ENCODE results near the gene SPRED1.

SPRED1 gene

DNA sequence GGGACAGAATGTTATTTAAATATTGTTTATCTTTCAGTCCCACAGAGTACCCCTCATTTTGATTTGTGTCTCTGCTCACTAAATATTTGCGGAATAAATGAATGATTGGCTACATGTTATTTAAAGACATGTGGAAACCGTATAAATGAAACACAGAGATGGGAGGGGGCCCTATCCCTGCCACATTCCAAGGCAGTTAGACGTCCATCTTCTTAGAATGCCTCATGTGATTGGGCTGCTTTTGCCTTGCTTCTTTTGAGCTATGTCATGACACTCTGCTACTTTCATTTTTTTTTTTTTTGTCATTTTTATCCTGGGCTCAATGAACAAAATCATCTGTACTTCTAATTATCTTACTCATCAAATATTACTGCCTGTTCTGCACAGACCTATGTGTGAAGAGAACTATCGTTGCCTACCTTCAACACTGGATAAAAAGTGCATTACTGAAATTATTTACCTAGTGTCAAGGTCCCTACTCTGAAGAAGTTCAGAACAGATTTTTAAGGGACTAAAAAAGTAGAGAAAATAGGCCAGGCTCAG is 117.4 kb downstream of the SPRED1 start:
- no peak for DNase-seq

DNA sequence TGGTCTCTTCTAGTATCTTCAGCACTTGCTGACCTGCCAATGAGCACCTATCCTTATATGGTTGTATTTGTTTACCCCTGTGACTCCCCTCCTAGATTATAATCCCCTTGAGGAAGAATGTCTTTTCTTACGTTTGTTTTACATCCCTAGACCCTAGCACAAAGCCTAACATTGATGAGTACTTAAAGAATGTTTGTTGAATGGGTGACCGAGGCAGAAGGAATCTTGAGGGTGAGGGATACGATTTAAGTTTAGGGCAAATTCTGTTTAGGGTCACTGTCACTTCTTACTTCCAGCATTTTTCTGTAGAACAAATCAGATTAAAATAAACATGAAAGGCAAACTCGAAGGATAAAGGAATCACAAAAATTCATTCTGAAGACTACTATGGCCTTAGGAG is 120.4 kb downstream of the SPRED1 start:
- no peak for DNase-seq

DNA sequence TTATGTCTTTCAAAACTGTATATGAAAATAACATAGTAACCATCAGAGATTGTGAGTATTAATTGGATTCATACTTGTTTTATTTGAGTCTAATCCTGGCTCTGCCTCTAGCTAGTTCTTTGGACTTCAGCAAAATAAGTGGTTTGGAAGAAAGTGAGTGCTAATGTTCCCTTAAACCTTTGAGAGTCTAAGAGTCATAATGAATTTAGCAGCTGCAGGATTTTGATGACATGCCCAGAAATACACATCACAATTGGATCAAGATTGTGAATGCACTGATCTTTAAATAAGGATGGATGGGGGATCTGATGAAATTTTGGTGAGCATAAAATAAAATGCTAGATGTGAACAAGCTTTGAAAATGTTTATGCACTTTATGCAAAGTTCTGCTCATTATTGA is 121.4 kb downstream of the SPRED1 start:
- no peak for DNase-seq

DNA sequence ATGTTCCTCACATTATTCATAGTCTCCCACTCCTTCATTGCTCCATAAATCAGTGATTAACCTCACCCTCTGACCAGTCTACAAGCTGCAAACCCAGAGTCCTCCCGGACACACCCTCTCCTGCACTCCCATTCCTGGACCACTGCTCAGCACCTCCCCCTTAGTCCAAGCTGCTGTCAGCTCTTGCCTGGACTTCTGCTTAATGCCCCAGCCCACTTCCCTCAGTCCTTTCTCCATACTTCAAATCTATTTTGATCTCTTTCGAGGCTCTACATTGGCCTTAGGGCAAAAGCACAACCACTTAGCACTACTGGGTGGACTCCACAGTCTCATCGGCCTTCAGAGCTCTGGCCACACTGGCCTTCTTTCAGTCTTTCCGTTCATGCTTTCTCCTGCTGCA is 121.9 kb downstream of the SPRED1 start:
- no peak for DNase-seq

DNA sequence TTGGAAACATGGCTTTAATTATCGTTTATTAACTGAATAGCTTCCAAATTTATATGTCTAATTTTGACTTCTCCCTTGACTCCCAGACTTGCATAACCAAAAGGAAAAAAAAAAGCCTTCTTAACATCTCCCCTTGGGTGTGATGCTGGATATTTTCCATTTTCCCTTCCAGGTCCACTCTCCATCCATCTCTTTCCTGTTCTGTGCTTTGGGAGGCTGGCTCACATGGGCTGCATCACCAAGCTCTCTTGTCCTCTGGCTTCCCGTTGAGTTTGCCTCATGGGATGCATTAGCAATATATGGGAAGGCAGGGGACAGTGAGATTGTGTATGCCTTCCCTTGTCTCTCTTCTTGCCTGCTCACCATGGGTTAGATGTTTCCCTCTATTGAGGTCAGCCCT is 123.4 kb downstream of the SPRED1 start:
- DNase-seq, result no peak

DNA sequence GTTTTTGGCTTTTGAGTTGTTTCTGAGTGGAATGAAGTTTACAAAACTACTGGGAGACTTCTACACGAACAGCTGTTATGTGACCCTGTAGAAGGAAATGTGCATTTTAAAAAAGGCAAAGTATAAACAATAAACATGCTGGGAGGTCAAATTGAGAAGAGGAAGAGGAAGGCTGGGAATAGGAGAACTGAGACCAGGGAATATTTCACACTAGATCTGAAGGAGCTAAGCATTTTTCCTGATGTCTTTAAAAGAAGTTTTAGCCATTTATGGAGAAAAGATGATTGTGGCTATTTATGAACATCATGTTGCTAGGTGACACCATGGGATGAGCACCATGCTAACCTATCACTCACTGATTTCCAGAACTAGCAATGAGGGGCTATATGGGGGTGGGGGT is 125.0 kb downstream of the SPRED1 start:
- DNase-seq, result no peak

DNA sequence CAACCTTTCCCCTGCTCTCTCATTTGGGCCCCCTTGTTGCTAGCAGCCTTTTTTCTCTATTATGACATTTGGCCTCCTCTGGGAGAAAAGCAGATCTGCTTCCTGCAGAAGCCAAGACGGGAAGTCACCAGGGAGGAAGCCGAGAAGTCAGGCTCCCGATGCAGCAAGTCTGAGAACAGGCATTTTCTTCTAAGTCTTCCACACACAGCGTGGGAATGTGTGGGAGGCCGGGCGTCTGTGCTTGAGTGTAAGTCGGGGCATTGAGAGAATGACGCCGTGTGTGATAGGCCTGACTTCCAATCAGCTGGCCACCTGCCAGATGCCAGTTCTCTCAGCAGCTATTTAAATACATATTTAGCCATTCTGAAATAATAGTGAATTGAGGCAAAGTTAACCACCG is 125.5 kb downstream of the SPRED1 start:
- DNase-seq, result no peak

DNA sequence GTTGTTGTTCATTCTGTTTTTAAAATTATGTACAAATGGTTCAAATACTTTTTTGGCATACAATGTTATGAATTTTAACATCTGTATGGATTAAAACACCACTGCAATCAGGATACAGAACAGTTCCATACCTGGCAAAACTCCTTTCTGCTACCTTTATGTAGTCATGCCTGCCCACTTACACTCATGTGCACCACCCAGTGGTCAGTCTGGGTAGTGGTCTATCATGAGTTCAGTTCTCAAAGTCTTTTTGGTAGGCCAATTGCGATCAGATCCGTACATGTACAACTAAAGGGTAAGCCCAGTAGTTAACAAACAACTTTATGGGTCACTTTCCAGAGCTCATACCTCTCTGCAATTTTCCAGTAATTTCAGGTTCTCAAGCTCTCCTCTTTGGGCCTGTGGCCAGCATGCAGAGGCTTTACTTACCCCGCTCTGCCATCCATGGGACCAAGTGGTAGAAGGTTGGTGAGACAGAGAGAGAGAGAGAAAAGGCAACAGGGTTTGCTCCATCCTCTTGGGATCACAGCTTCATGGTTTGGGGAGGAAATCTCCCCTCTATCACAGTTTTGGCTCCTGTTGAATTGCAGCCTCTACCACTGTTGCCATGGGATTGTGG is 137.4 kb downstream of the SPRED1 start:
- peak; percentile 25 for DNase-seq

DNA sequence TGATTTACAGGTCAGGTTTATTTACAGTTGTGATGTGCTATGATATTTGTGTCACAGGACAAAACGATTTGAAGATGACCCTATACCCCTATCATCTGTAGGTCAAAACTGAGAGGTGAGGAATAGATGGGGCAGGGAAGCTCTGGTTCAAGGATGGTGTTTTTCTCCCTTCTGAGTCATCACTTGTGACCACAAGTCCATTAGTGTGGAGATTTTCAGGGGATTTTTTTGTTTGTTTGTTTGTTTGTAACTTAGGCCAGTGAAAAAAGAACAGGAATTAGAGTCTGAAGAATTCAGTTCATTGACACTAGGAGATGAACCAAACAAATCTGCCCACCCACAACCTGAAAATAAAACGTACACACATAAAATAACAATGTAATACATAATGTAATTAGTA is 138.6 kb downstream of the SPRED1 start:
- no peak for DNase-seq

DNA sequence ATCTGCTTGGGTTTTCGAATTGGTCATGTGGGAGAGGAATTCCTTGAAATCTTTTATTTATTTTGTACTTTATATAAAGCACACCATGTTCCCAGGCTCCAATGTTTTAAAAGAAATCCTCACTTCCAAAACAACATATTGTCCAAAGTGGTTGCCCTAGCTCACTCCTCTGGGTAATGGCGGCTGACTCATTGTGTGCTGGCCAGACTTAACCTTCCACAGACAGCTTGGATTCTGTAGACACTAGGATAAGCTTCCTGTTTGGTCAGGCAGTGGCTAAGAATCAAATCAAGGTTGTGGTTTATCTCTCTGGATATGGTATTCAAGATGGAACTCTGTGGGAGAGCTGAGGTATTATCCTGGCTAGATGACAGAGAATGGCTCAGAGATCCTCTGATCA is 145.5 kb downstream of the SPRED1 start:
- DNase-seq, result no peak

DNA sequence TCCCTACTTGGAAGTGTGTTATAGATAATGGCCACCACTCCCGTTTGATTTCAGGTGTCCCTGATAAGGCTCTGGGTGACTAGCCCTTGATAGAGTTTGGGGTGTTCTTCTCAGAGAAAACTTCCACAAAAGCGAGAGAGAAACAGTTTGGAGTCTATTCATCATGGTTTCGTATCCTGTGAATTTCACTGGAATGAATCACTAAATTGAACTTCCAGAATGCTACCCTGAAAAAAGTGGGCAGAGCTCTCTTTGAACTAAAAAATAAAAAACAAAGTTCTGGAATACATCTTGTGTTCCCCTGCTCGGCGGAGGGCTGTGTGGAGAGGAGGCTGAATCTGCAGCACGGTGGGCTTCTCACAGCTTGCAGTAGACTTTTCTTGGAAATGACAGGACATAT is 148.5 kb downstream of the SPRED1 start:
- DNase-seq, result no peak

DNA sequence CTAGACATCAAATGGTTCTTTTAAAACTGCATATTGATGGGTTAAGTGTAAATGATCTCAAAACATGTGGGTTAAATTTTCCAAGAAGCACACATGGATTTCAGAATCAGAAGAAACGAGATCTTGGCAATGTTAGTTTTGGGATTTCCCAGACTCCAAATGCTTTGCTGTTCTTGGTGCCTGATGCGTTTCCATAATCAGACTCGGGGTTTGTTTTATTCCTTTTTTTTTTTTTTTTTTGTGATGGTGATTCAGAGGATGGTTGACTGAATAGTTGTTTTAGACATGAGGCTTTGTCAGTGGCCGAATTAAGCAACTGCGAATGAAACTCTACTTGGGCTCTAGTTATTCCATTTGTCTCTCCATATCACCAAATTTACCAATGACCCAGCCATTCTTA is 149.1 kb downstream of the SPRED1 start:
- DNase-seq, result no peak

DNA sequence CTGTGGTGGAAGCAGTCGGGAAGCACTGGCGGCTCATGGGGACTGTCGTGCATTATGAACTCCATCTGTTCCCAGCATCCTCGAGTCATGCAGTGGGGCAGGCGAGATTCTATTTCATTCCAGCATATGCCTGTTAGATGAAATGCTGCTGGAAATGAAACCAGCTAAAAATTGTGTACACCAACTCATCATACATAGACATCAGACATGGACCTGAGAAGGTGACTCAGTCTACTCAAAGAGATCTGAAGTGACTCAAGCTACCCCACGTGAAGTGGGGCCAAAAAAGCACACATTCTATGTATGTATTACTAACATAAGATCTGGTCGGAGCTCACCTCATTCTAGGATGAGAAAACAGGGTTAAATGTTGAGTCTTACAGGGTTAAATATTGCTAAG is 153.8 kb downstream of the SPRED1 start:
- DNase-seq, result no peak
